Ectodermal cell (in vitro differentiated cells): ENCODE results near the gene HOOK1.
"Not testable (repeated sequence)": the region's sequence is repeated elsewhere in the genome, so short reads cannot be mapped to it uniquely, and the experiment has no call there.

Source experiments
- H3K27ac ChIP-seq: 2 replicates; pipeline ENCODE4 v1.7.0; 2013; ENCODE audit warnings: mild to moderate bottlenecking, low read depth, low read length; ENCODE audit not compliant: insufficient read depth, poor library complexity, severe bottlenecking
- H3K27me3 ChIP-seq: 2 replicates; pipeline ENCODE4 v1.7.0; 2013; ENCODE audit warnings: mild to moderate bottlenecking, low read length; ENCODE audit not compliant: insufficient read depth, control insufficient read depth, poor library complexity, severe bottlenecking
- H3K36me3 ChIP-seq: one replicate; pipeline ENCODE4 v1.7.0; 2013; ENCODE audit warnings: low read length; ENCODE audit not compliant: control insufficient read depth, insufficient read depth
- H3K4me1 ChIP-seq: one replicate; pipeline ENCODE4 v1.7.0; 2013; ENCODE audit warnings: low read length; ENCODE audit not compliant: control insufficient read depth, insufficient read depth
- H3K4me3 ChIP-seq: 2 replicates; pipeline ENCODE4 v1.7.0; 2013; ENCODE audit warnings: low read depth, low read length, control low read depth; ENCODE audit not compliant: insufficient read depth
- H3K9me3 ChIP-seq: 2 replicates; pipeline ENCODE4 v1.7.0; 2013; ENCODE audit warnings: mild to moderate bottlenecking, low read length, moderate library complexity; ENCODE audit not compliant: control insufficient read depth
- WGBS, 2 experiments: methylation state at CpG; one replicate each; pipeline ENCODE4 v1.1.7; 2013; ENCODE audit warnings: missing lambda C conversion rate in 2 of 2; 5-methylcytosine and 5-hydroxymethylcytosine counted together

HOOK1 gene

GRCh38 chr1:59852117-59852516 lies 37.4 kb downstream of the HOOK1 start:
- H3K4me1 ChIP-seq: no peaks in the 10 kb centered on the region
- H3K27ac ChIP-seq: no peak overlapping the region
- H3K4me3 ChIP-seq: no peak overlapping the region
- no peaks in the 10 kb centered on the region for H3K9me3 ChIP-seq
- 70 to 83% methylated on average over 1 of the region's 1 CpG for WGBS, 2 experiments
- no peaks in the 10 kb centered on the region for H3K36me3 ChIP-seq
- no peaks in the 10 kb centered on the region for H3K27me3 ChIP-seq

- not testable (repeated sequence) for H3K27me3 ChIP-seq, H3K4me1 ChIP-seq, H3K4me3 ChIP-seq, H3K9me3 ChIP-seq, H3K27ac ChIP-seq, H3K36me3 ChIP-seq
- 63 to 100% methylated on average over 1 of the region's 1 CpG for WGBS, 2 experiments
Measured at GRCh38 chr1:59855297-59855696, 40.5 kb downstream of the HOOK1 start.

GRCh38 chr1:59856725-59857338 lies 42.1 kb downstream of the HOOK1 start:
- Histone ChIP-seq H3K27me3 (no peaks in the 10 kb centered on the region), H3K9me3 (no peaks in the 10 kb centered on the region), H3K4me1 (no peaks in the 10 kb centered on the region), H3K27ac (no peak overlapping the region), H3K36me3 (no peaks in the 10 kb centered on the region), H3K4me3 (no peak overlapping the region)
- 93 to 95% methylated on average over 4 of the region's 4 CpGs for WGBS, 2 experiments

GRCh38 chr1:59857679-59858354 lies 43.1 kb downstream of the HOOK1 start:
- Histone ChIP-seq H3K27ac (no peak overlapping the region), H3K27me3 (no peaks in the 10 kb centered on the region), H3K36me3 (no peaks in the 10 kb centered on the region), H3K4me1 (no peaks in the 10 kb centered on the region), H3K9me3 (no peaks in the 10 kb centered on the region), H3K4me3 (no peak overlapping the region)
- WGBS, 2 experiments: 93 to 97% methylated on average over 5 of the region's 5 CpGs

- WGBS, 2 experiments: 83 to 94% methylated on average over 1 to 2 of the region's 2 CpGs
- no peaks in the 10 kb centered on the region for H3K36me3 ChIP-seq
- no peaks in the 10 kb centered on the region for H3K27me3 ChIP-seq
Measured at GRCh38 chr1:59866462-59866861, 51.7 kb downstream of the HOOK1 start.

GRCh38 chr1:59871746-59872145 lies 57.0 kb downstream of the HOOK1 start:
- no peak overlapping the region for H3K4me3 ChIP-seq
- no peaks in the 10 kb centered on the region for H3K9me3 ChIP-seq
- H3K4me1 ChIP-seq: no peaks in the 10 kb centered on the region
- H3K36me3 ChIP-seq: no peaks in the 10 kb centered on the region
- H3K27ac ChIP-seq: no peak overlapping the region
- no peaks in the 10 kb centered on the region for H3K27me3 ChIP-seq

More at GRCh38 chr1:59866462-59866861, 51.7 kb downstream of the HOOK1 start:
- no peak overlapping the region for H3K27ac ChIP-seq
- no peaks in the 10 kb centered on the region for H3K9me3 ChIP-seq
- H3K4me3 ChIP-seq: no peak overlapping the region
- no peaks in the 10 kb centered on the region for H3K4me1 ChIP-seq

GRCh38 chr1:59877108-59877682 lies 62.4 kb downstream of the HOOK1 start:
- no peaks in the 10 kb centered on the region for H3K4me1 ChIP-seq
- 89 to 94% methylated on average over 2 of the region's 2 CpGs for WGBS, 2 experiments
- no peak overlapping the region for H3K4me3 ChIP-seq
- H3K36me3 ChIP-seq: no peaks in the 10 kb centered on the region
- H3K27ac ChIP-seq: no peak overlapping the region
- no peaks in the 10 kb centered on the region for H3K27me3 ChIP-seq
- no peaks in the 10 kb centered on the region for H3K9me3 ChIP-seq

GRCh38 chr1:59878370-59878769 lies 63.6 kb downstream of the HOOK1 start:
- 73 to 83% methylated on average over 3 of the region's 3 CpGs for WGBS, 2 experiments
- Histone ChIP-seq H3K27ac (no peak overlapping the region), H3K9me3 (no peaks in the 10 kb centered on the region), H3K4me3 (no peak overlapping the region), H3K36me3 (no peaks in the 10 kb centered on the region), H3K27me3 (no peaks in the 10 kb centered on the region), H3K4me1 (no peaks in the 10 kb centered on the region)

- Histone ChIP-seq H3K4me3 (no peak overlapping the region), H3K36me3 (no peaks in the 10 kb centered on the region), H3K27ac (no peak overlapping the region), H3K4me1 (no peaks in the 10 kb centered on the region), H3K9me3 (no peaks in the 10 kb centered on the region), H3K27me3 (no peaks in the 10 kb centered on the region)
- 30 to 43% methylated on average over 4 of the region's 5 CpGs for WGBS, 2 experiments
Measured at GRCh38 chr1:59879574-59879973, 64.8 kb downstream of the HOOK1 start.

- no peaks in the 10 kb centered on the region for H3K27me3 ChIP-seq
- no peaks in the 10 kb centered on the region for H3K36me3 ChIP-seq
- H3K9me3 ChIP-seq: no peaks in the 10 kb centered on the region
- H3K27ac ChIP-seq: no peak overlapping the region
- WGBS, 2 experiments: 92% methylated on average over 3 of the region's 3 CpGs
- no peak overlapping the region for H3K4me3 ChIP-seq
- no peaks in the 10 kb centered on the region for H3K4me1 ChIP-seq
Measured at GRCh38 chr1:59879996-59880505, 65.3 kb downstream of the HOOK1 start.
